SK-N-SH treated with all-trans-retinoic acid at 6 μM for 48 hours (cell line): Measurements from ENCODE around the gene CASKIN1.

Experiments
- CSRNP3 ChIP-seq: fragments of 250-450 bp; sonication (Bioruptor Pico); IDR thresholded peaks from 2 replicates; pipeline ENCODE4 v1.5.1; 2021; ENCODE audit warnings: mild to moderate bottlenecking, moderate library complexity
- RARB ChIP-seq: fragments of 250-450 bp; sonication (Bioruptor Pico); IDR thresholded peaks from 2 replicates; pipeline ENCODE4 v1.8.0; 2021; ENCODE audit warnings: mild to moderate bottlenecking, moderate library complexity
- TCF4 ChIP-seq: fragments of 250-450 bp; sonication (Bioruptor Pico); IDR thresholded peaks from 2 replicates; pipeline ENCODE4 v1.8.0; 2021; ENCODE audit warnings: mild to moderate bottlenecking, moderate library complexity, borderline replicate concordance
- ZFP3 ChIP-seq: fragments of 250-450 bp; sonication (Bioruptor Pico); IDR thresholded peaks from 2 replicates; pipeline ENCODE4 v1.5.0; 2020; ENCODE audit warnings: mild to moderate bottlenecking, moderate library complexity
- ZFP30 ChIP-seq: fragments of 450-650 bp; formaldehyde crosslinking; IDR thresholded peaks from 2 replicates; pipeline ENCODE4 v1.5.0; 2022; ENCODE audit warnings: mild to moderate bottlenecking, moderate library complexity
- ZNF70 ChIP-seq: fragments of 450-650 bp; formaldehyde crosslinking; IDR thresholded peaks from 2 replicates; pipeline ENCODE4 v1.5.0; 2020; ENCODE audit warnings: mild to moderate bottlenecking, moderate library complexity
- TF ChIP-seq, protein P1 (sequence below): fragments of 250-450 bp; sonication (Bioruptor Pico); IDR thresholded peaks from 2 replicates; pipeline ENCODE4 v1.5.0; 2020; ENCODE audit warnings: mild to moderate bottlenecking, moderate library complexity

DNA sequence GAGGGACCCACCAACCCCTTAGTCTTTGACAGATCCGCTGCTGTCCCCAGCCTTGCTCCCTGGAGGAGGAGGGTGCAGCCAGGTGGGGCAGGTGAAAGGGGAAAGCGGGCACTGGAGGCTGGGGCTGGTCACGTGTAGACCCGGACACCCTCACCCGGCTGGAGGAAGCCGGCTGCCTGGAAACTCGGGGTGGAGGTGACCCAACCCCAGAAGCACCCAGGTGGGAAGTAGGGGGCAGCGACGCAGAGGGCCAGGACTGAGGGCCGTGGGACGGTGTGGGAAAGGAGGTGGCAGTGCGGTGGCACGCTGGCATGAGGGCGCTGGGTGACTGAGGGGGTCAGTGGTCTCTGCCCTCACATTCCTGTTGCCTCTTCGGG, 38.2 kb downstream of the CASKIN1 start:
- TF ChIP-seq ZNF70 (CRISPR knock-in tag) = no peak
- TF ChIP-seq RARB (CRISPR knock-in tag) = no peak
- no peak for TF ChIP-seq ZFP30 (CRISPR knock-in tag)
- TF ChIP-seq, protein P1, sequence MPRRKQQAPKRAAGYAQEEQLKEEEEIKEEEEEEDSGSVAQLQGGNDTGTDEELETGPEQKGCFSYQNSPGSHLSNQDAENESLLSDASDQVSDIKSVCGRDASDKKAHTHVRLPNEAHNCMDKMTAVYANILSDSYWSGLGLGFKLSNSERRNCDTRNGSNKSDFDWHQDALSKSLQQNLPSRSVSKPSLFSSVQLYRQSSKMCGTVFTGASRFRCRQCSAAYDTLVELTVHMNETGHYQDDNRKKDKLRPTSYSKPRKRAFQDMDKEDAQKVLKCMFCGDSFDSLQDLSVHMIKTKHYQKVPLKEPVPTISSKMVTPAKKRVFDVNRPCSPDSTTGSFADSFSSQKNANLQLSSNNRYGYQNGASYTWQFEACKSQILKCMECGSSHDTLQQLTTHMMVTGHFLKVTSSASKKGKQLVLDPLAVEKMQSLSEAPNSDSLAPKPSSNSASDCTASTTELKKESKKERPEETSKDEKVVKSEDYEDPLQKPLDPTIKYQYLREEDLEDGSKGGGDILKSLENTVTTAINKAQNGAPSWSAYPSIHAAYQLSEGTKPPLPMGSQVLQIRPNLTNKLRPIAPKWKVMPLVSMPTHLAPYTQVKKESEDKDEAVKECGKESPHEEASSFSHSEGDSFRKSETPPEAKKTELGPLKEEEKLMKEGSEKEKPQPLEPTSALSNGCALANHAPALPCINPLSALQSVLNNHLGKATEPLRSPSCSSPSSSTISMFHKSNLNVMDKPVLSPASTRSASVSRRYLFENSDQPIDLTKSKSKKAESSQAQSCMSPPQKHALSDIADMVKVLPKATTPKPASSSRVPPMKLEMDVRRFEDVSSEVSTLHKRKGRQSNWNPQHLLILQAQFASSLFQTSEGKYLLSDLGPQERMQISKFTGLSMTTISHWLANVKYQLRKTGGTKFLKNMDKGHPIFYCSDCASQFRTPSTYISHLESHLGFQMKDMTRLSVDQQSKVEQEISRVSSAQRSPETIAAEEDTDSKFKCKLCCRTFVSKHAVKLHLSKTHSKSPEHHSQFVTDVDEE (CRISPR knock-in tag) = no peak
- TF ChIP-seq TCF4 = no peak
- TF ChIP-seq CSRNP3 (CRISPR knock-in tag) = no peak
- no peak for TF ChIP-seq ZFP3
